ENCODE data around the gene SLC35B4.

The SLC35B4 gene

DNA sequence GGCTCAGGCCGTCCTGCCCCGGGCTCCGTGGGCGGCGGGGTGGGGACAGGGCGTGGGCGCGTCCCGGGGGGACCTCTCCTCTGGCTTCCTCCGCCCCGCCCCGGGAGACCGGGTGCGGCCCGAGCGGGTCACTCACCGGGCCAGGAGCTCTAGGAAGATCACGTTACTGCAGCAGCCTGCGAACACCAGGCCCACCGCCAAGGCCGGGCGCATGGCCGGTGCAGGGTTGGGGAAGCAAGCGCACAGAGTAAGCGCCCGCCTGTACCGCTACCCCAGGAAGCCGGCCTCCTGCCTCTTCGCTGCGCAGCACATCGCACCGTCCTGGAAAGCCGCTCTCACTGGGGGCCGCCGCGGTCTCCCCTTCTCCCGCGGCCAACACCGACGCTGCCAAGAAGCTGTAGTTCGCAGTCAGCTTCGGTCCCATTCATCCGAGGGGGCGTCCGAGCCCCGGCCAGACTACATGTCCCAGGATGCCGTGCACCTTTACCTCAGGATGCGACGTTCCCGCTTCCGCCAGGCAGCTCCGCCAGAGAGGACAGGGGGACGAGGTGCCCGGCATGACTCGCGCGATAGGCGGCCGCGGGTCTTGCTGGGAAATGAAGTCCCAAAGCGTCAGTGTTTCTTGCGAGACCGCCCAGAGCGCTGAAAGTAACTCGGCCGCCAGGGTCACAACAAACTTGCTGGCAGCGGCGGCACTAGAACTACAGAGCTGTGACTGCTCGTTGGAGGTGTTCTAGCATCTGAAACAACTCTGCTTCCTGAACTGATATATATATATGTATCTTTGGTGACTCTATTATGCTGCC, at the start of gene SLC35B4:
TSS of gene SLC35B4 (minus strand) at position 392 of the 806 bp plus-strand sequence. CDS start at position 213, 179 bp downstream.
- DNase-seq: peak; percentile 98

DNA sequence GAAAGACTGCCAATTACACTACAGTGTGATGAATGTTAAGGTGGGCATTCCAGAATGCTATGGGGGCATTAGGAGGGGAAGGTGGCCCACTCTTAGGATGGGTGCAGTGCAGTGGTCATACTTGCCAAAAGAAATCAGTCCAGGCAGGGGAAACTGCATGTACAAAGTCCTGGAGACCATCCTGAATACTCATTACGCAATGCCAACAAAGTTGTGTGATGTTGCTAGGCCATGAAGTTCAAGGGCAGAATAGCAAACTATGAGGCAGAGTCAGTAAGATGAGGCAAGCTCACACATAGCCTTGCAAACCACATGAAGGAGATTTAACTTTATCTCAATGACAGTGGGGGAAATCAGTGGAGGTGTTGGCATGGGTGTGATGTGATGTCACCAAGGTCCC, 49.8 kb upstream of the SLC35B4 start:
- no peak for DNase-seq

DNA sequence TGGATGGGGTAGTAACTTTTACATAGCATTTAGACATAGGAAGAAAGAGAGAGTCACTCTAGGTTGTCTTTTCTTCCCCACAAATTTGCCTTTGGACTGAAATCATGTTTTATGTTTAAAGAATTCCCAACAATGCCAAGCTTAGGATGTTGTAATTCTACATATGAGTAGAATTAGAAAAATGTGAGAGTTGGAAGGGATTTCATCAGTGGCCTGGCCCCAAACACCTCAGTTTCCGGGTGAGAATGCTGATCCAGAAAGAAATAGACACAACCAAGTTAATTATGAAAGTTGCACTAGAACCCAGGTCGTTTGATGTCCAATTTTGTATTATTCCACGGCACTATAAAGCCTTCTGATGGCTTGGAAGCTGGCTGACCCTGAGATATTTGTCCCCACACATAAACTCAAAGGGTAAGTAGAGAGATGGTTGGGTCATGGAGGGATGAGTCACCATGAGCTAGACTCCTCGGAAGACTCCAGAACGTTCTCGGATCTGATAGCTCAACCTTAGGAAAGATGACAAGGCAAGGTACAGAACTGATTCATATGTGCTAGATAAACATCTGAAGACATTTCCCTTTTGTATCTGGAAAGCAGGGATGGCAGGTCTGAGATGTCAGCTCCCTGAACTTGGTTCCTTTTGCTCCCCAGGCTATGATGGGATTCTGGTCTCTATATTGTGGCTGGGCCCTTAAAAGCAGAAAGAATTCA, 48.8 kb upstream of the SLC35B4 start:
- no peak for DNase-seq

GRCh38 chr7:134364619-134365037, 47.9 kb upstream of the SLC35B4 start:
- no peak for DNase-seq

DNA sequence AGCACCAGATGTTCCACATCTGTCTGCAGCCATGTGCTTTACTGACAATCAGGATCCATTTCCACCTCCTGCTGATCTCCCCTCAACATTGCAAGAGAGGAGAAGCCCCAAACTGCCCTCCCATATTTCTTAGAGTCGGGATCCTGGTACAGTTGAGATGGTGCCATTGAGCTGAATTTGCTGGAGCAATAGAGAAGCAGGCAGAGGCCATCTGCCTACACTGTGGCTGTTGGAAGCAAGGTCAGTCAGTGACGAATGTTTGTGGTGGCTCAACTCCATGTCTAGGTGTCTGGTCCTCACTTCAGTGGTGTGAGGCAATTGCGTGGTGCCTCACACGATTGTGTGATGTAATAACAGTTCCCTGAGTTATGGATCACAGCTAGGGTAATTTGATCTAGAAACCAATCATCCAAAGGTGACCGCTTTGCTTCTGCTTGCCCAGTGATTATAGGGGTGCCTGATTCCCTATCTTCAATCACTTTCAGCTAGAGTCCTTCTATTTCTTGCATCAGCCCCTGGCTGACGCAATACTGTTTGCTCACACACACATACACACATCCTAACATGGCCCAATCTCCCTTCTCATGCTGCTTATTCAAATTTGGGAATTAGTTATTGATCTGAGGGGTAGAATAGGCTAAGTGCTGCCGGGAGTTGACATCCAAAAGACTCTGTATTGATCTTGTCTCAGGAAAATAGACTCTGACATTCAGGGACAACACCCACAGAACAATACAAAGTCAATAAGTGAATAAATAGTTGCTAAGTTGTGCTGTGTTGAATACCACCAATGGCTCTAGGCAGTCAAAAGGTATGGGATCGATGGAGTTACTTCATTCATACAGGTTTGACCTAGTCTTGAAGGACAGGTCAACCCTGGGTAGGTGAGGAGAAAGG, 46.1 kb upstream of the SLC35B4 start:
- no peak for DNase-seq

GRCh38 chr7:134359787-134360432, 43.2 kb upstream of the SLC35B4 start:
- DNase-seq: no peak

GRCh38 chr7:134357486-134357885, 40.8 kb upstream of the SLC35B4 start:
- no peak for DNase-seq

DNA sequence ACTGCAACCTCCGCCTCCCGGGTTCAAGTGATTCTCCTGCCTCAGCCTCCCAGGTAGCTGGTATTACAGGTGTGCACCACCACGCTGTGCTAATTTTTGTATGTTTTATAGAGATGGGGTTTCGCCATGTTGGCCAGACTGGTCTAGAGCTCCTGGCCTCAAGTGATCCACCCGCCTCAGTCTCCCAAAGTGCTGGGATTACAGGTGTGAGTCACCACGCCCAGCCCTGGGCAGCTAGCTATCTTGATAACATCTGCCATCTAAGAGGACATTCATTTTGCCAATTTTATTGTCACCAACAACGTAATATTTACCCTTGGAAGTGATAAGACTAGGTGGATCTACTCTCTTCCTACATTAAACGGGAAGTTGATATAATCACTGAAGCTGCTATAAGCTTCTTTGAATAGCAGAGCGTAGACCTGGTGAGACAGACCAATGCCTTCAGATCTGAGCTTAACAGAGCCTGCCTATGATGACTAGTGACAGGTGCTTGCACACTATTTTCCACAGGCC, 39.7 kb upstream of the SLC35B4 start:
- no peak for DNase-seq

DNA sequence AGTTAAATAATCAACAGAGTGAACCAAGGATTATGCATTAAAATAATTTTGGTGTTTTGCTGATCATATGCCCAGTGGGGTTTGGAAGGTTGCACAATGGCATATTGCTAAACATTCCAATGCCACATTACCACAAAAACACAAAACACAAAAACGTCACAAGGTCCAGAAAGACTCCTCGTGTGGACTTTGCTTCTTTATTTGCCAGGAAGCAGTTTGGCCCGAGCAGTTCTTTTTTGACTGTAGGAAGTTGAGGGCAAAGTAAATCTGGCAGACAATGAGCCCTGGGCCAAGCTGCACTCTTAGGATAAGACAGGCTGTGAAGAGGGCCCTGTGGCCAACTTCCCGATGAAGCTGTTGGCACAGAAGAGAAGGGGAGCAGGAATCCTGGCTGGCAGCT, 39.2 kb upstream of the SLC35B4 start:
- no peak for DNase-seq

GRCh38 chr7:134355004-134355525, 38.3 kb upstream of the SLC35B4 start:
- DNase-seq: no peak

- DNase-seq: no peak
These were observed 36.7 kb upstream of the SLC35B4 start for GRCh38 chr7:134353411-134353810.

DNA sequence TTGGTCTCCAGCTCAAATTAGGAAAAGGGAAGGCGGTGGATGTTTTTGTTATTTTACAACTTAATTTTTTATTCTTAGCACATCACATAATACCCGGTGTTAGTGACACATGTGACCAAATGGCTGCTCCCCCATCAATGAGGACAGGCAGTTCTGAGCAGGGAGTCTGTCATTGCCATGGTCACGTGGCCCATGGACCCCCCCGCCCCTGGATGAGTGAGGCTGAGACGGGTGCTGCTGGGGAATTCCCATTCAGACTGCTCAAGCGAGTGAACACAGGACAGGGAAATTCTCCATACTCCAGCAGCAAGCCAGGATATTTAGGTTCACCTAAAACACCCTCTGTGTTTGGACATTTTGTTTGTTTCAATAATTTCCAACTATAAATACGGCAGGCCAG, 34.7 kb upstream of the SLC35B4 start:
- peak; percentile 47 for DNase-seq

DNA sequence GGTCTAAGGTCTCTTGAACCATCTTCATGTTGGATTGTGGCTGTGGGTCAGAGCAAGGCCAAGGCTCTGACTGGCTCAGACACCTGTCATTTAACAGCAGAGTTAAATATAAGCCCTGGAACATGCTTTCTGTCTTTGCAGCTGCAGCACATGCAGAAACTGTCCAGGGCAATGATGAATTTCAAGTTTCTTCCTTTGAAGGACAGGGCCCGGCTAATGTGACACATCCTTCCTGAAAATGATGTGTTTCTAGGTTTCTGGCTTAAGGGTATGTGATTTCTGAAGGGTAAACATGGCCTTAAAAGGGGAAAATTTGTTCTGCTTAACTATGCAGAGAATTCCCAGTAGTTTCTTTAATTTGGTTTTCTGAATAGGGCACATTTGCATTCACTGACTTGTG, 34.0 kb upstream of the SLC35B4 start:
- DNase-seq: no peak

DNA sequence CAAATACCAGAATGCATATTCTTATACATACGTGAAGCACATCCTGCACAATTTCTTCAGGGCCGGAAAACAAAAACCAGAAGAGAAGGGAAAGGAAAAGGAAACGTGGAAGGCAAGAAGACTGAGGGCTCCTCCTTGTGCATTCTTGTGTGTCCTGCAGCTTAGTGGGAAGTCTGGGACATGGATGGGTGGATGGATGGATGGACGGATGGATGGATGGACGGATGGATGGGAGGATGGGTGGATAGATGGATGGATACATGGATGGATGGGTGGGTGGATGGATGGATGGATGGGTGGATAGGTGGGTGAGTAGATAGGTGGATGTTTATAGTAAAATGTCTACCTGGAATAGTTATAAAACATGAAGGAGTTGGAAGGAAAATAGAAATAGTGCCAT, 30.8 kb upstream of the SLC35B4 start:
- DNase-seq: no peak

- no peak for DNase-seq
These were observed 27.1 kb upstream of the SLC35B4 start for GRCh38 chr7:134343796-134344195.

- DNase-seq: no peak
These were observed 26.4 kb upstream of the SLC35B4 start for GRCh38 chr7:134343136-134343535.

DNA sequence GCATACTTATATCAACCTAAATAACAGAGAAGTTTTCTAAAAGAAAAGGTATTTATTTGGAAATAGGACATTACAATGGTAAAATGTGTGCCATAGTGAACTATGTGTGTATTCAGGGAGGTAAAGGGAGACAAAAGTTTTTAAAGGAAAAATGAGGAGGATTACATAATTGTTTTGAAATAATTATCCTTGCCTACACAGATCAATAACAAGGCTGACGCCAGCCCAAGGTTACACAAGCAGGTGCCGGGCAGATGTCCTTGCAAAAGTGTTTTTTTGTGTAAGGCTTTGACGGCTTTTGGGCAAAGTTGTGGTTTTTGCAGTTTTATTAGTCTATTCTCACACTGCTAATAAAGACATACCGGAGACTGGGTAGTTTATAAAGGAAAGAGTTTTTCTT, 22.7 kb upstream of the SLC35B4 start:
- DNase-seq: no peak

DNA sequence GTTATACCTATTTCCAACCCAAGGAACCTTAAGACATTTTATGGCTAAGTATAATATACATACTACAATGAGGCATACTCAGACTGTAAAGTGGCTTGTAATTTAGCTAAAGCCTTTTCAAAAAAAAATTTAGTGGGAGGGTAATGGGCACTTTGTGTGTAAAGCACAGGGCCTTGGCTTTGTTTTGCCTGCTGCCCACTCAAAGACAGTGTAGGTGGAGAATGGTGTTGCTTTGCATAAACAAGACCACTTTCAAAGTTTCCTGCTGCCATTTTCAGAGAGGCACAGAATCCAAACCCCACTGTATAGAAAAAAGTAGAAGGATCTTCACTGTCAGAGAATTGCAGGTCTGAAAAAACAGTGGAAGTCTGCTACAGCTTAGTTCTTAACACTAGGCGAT, 21.2 kb upstream of the SLC35B4 start:
- DNase-seq: no peak

- no peak for DNase-seq
These were observed 17.7 kb upstream of the SLC35B4 start for GRCh38 chr7:134334408-134334807.

GRCh38 chr7:134333943-134334342, 17.2 kb upstream of the SLC35B4 start:
- DNase-seq: no peak

- DNase-seq: no peak
These were observed 16.2 kb upstream of the SLC35B4 start for GRCh38 chr7:134332892-134333291.

DNA sequence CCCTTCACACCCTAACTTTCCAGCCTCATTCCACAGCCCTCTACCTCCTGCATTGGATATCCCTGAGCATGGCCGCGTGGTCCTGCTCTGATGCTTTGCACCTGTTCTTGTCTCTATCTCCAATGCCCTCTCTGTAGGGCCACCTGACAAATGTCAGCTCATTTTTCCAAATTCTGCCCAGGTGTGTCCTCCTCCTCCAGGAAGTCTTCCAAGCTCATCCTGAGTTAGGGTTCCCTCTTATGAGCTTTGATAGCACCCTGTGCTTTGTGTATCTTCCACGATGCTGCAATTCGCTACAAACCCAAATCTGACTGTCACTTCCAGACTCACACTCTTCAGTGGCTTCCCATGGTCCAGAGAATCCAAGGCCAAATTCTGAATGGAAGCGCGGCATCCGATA, 14.7 kb upstream of the SLC35B4 start:
- no peak for DNase-seq

Measured in midbrain (tissue), 1 donor.